HG03521 (cell line): Measurements from ENCODE around the gene RGS2.

Experiments used
- ATAC-seq: cut with Tn5 transposase; IDR thresholded peaks from one replicate; pipeline ENCODE4 v1.9.1; 2021; ENCODE audit warnings: mild to moderate bottlenecking, moderate library complexity; ENCODE audit not compliant: unreplicated experiment

RGS2 gene

DNA sequence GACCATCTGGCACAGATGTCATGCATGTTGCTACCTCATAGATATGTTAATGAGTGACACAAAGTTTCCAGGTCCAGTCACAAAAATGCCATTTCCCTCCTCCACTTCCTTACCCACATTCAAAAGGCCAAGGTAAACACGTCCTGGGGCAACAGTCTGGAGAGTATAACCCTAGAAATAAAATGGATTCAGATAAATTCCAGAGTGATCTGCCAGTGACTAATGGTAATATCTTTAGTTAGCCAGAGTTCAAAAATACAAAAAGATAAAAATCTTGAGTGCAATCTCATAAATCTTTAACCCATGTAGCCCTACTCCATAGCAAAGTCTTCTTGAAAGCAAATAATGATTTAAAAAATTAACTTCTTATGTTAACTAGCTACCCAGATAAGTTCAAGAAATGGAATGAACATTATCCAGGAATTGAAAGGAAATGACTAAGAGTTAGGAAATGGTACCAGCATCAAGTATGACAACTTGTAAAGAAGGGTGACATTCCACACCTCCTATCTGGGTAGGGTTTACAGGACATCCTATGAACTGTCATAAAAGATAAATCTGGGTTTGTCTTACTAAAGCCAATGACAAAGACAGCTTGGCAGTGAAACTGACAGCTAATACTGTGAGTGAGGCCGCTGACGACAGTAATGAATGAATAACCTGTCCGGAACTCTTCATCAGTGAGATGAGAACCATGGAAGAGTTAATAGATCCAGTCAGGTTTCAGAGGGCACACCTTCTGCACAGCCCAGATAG is 18.1 kb downstream of the RGS2 start:
- ATAC-seq: no peak

DNA sequence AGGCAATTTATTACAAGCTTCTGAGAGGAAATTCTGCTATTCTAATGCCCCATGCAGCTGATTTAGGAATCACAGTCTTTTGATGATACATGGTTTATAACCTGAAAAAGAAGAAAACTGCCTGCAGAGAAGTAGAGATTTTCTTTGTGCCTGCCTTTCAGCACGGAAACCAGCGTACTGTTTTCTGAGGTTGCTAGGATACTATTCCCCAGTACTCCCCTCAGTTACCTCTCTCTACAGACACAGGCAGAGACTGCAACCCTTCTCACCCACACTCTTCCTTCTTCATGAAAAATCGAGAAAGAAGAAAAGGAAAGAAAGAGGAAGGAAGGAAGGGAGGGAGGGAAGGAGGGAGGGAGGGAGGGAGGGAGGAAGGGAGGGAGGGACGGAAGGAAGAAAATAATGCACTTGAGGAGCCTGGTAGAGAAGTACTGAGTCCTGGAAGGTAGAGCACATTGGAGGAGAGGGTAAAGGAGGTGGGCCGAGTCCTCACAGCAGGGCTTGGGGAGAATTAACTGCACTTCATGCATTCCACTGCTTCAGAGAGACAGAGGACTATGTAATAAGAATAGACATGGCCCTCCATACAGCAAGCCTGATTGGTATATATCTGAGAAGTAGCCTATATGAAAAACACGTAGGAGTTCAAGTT is 21.9 kb downstream of the RGS2 start:
- ATAC-seq: no peak

DNA sequence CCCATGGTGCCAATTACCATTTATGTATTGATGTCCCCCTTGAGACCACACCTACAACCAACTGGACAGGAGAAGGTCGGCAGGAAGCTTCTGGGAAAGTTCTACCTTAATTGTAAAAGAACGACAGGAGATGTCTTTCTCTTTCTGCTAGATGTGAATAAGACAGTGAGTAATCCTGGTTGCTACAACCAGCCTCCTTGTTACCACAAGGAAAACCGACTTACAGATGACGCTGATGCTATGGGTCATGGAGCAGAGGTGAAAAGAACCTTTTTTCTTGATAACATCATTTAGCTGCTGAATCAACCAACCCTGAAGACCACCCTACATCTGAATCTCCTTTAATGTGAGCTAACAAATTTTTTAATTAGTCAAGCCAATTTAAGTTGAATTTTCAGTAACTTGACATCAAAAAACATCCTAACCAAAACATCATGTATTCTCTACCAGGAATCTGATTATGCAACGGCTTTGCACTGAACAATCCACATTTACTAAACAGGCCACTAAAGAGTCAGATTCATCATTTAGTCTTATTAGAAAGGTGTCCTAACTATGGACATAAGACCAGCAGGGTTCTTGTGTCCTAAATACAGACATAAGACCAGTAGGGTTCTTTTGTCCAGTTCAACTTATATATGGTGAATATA is 23.0 kb downstream of the RGS2 start:
- ATAC-seq: no peak

DNA sequence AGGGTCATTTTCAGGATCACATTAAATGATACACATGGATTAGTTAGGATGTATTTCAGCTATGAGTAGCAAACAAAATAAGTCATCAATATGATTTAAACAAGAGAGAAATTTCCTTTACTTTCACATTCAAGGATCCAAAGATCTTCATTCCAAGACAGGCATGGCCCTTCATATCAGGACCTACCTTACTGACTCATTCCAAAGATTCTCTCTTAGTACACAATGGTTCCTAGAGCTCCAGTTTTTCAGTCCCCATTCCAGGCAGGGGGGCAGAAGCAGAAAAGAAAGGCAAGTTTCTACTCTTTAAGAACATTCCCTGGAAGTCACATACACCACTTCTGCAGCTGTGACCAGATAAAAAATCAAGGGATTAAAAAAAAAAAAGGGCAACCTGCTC is 23.7 kb downstream of the RGS2 start:
- ATAC-seq: no peak

DNA sequence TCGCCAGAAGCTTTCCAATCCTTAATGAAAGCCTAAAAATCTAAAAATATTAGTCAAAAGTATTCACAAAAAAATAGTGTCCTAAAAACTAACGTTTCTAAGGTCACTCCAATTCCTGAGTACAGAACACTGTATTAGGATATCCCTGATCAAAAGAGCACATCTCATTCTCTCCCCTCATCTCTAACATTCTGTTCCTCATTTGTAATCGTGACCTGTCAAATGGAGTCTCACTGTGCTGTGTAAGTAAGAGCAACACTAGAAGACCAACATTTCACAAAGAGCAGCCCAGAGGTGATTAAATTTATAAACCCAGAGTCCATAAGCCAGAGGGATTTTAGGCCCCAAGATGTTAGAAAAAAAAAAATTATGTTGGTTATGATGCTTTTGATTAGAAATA is 26.3 kb downstream of the RGS2 start:
- no peak for ATAC-seq

DNA sequence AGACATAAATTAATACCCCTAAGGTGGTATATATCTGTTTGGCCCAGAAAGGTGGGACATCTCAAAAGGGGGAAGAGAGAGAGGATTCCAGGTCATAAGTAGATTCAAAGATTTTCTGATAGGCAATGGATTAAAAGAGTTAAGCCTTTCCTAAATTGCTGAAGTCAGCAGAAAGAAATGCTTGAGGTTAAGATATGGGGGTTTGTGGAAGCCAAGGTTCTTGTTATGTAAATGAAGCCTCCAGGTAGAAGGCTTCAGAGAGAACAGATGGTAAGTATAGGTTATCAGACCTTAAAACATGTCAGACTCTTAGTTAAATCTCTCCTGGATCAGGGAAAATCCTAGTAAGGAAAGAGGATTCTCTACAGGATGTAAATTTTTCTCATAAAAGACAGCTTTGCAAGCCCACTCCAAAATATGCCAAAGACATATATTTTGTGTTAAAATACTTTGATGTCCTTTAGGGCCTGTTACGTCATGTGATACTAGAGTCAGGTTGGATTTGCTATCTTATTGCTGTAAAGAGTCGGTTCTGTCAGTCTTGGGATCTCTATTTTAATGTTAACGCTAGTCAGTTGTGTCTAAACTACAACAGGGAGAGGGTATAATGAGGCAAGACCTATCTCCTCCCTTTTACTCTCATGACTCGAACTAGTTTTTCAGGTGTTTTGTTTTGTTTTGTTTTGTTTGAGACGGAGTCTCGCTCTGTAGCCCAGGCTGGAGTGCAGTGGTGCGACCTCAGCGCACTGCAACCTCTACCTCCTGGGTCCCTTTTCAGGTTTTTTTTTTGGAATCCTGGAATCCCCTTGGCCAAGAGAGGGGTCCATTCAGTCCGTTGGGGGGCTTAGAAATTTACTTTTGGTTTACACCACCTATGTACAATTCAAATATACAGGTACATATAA is 30.6 kb downstream of the RGS2 start:
- no peak for ATAC-seq

DNA sequence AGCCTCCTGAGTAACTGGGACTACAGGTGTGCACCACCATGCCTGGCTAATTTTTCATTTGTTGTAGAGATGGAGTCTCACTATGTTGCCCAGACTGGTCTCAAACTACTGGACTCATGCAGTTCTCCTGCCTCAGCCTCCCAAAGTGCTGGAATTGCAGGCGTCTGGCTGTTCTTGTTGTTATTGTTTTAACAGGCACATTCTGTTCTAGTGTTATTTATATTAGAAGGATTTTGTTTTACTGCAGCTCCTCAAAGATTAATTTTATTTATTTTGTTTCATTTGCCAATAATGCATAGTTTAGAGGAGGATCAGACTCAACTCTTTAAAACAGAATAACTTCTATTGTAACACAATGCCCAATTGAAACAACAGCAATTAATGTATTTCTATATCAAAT is 35.5 kb downstream of the RGS2 start:
- ATAC-seq: no peak

DNA sequence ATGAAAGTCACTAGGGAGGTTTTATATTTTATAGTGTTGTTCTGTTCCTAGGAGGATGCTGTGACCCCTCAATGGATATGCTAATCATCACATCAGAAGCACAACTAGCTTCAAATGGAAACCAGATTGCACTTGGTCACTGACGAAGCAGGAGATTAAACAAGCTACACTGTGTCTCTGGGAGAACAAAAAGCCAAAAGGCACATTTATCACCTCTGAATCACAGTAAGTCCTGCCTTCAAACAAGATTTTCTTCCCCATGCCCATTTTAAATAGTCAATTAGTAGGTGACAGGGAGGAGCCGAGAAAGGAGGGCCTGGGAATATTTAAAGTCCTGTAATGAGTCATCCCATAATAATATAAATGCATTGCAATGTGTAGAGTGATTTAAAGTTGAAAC is 38.1 kb downstream of the RGS2 start:
- ATAC-seq: no peak

DNA sequence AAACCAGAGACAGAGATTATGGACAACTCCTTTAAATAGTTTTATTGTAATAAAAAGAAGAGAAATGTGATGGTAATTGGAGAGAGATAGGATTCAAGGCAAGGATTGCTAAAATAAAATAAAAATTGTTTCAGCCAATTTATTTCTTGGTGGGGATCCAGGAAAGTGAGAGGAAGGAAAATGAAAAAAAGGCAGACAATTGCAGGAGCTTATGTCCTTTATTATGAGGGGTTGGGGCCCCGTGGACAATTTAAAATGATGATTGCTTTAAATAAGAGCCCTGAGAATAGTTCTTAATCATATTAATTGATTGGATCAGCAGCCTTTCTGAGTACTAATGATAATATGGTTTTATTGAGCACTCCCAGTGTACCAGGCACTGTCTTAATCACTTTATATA is 40.2 kb downstream of the RGS2 start:
- no peak for ATAC-seq

DNA sequence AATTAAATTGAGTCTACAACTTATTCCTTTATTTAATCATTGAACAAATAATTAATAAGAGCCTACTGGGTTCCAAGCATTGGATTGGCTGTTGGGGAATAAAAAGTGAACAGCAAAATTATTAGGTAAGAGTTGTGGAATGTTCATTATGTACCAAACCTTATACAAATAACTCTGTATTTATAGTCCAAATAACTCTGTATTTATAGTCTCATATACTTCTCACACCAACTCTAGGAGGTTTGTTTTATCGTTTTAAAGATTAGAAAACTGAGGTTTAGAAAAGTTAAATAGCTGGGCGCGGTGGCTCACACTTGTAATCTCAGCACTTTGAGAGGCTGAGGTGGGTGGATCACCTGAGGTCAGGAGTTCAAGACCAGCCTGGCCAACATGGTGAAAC is 40.6 kb downstream of the RGS2 start:
- ATAC-seq: no peak

DNA sequence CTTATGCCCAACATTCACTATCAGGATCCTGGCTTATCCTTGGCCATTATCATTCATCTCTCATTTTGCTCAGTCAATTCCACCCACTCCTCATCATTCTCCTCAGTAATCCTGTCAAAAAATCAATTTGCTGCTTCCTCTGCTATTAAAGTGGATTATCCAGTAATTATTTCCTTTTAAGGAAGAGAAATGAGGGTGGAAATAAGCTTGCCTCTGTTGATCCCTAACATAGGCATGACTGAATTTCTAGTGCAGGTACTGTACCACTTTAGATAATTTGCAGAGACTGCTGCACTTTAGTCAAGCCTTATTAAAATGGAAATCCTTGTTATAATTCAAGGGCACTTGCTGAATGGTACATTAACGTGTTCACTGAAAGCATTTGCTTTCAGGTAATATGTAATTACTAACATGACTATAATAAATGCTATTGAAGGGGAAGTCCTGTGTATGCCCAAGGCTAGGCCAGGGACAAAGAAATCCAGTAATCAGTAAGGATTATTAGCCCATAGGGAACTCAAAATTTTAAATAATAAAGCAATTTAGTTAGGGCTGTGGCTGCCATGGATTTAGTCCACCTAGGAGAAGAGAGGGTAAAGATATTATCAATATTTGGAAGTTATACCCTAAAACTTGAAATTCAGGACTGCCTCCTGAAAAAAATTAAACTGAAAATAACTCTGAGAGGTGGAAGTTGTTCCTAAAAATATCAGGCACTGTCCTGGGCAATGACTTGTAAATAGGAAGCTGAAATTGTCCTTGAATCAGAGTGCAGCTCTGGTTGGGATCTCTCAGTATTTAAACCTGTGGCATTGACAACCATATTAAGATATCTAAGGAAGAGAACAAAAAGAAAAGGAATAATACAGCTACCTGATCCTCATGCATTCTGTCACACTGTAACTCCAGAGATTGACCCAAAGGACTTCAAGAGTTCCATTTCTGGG is 43.4 kb downstream of the RGS2 start:
- no peak for ATAC-seq

DNA sequence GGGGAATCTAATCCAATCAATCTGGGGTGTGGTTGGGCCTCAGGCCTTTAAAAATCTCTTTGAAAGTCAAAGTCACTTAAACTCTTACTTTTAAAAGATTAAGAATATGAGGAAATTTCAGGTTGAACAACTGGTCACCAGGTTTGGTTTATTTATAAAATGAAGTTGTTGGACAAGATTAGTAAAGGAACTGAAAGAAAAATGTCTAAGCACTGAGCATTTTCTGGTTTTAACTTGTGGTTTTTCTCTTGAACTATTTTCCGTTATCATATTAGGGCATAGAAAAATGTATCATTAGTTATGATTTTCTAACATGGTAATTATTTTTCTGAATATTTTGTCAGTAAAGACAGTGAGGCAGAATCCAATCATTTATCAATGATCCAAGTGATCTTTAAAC is 49.6 kb downstream of the RGS2 start:
- ATAC-seq: no peak

DNA sequence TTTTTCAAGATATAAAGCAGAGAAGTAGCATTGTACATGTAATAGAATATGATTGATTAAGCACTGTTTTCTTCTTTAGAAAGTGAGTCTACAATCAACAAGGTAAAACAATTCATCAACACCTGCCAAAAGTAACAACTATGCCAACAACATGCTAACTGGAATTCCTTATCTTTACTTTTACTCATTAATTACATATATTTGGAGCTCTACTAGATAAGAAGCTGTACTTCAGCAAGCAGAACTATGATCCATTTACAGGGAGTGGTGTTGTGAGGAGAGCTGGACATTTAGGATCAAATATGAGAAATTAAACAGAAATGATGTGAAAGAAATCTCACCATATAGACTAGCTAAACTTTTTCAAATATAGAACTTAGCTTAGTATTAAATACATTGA is 51.0 kb downstream of the RGS2 start:
- no peak for ATAC-seq

DNA sequence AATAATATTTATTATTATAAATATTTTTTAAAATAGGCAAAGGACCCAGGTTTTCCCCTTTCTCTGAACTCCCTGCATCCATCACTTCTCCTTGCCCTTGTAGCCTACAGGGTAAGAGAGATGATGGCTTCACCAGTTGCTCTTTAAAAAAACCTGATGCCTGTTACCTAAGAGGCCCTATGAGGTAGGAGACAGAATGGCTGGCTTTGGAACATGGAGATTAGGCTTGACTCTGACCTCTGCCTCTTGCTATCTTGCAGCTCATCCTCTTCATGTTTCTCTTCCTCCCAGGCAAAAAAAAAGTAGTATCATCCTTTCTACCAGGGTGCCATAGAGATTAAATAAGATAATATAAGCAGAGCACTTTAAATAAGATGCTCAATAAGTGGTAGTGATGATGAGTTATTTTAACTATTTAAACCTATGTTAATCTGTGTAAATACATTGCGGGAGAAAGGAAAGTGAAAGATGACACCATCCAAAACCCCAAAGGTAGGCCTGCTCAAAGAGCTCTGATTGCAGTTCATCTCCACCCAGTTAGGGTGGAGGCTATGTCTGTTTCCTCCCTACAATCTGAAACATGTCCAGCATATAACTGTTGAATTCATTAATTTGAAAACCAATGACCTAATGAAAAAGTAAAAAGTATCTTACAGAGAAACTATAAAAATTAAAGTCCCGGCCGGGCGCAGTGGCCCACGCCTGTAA is 51.8 kb downstream of the RGS2 start:
- no peak for ATAC-seq

DNA sequence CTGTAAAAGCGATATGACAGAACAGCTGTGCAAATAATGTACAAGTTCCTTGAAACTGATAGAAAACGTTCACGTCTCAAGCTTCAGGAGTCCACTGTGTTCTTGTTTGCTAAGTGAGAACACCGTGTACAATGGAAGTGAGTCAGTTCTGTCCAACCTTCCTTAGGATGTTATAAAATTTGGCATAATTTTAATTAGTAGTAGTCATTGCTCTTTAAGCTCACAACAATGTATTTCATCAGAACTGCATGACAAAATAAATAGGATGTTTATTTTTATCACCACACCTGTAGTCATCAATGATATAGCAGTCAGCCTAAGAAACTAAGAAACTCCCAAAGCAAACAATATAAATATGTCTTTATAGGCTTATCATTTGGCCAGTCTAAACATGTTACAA is 53.0 kb downstream of the RGS2 start:
- ATAC-seq: no peak
